NCI-H1694 (cell line): ENCODE measurements around the gene SLC16A5.
A peak's percentile ranks its signal among the peaks of the same experiment; 100 is the strongest.
"Not testable (repeated sequence)": the region's sequence is repeated elsewhere in the genome, so short reads cannot be mapped to it uniquely, and the experiment has no call there.

Experiments
- DNase-seq: peaks from one replicate; lab custom pipeline; 2025; lab: John Stamatoyannopoulos, UW

SLC16A5 gene

DNA sequence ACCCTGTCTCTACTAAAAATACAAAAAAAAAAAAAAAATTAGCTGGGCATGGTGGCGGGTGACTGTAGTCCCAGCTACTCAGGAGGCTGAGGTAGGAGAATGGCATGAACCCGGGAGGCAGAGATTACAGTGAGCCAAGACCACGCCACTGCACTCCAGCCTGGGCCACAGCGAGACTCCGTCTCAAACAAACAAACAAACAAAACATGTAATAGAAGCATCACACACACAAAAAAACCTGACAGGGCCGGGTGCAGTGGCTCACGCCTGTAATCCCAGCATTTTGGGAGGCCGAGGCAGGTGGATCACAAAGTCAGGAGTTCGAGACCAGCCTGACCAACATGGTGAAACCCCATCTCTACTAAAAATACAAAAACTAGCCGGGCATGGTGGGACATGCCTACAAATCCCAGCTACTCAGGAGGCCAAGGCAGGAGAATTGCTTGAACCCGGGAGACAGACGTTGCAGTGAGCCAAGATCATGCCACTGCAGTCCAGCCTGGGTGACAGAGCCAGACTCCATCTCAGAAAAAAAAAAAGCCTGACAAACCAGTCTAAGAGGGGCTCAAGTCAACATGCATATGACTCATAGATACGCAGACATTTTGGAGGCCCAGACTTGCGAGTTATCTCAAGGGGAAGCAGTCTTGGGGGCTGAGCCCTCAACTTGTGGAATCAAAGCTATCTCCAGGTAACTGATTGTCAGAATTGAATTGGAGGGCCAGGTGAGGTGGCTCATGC lies 46.0 kb downstream of the SLC16A5 start:
- DNase-seq, result not testable (repeated sequence)

DNA sequence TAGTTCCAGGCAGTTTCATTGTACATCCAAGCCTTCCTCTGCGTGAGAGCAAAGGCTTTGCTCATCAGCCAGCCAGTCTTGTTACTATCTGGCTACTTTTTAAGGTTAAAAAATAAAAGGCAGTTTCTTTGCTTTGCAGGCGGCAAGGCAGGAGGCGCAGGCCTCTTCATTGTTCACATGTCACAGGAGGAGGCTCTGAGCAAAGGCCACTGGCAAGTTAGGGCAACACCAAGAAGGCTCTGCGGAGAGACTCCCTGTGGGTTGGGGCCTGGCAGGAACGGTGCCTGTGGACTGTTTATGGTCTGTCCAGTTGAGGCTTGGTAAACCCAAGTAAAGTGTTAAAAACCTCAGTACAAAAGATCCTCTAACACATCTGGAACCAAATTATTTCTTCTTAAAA lies 47.7 kb downstream of the SLC16A5 start:
- no peak for DNase-seq

- DNase-seq, result no peak
These were observed 48.2 kb downstream of the SLC16A5 start for GRCh38 chr17:75135946-75136345.

- not testable (repeated sequence) for DNase-seq
These were observed 50.0 kb downstream of the SLC16A5 start for GRCh38 chr17:75137762-75138161.

DNA sequence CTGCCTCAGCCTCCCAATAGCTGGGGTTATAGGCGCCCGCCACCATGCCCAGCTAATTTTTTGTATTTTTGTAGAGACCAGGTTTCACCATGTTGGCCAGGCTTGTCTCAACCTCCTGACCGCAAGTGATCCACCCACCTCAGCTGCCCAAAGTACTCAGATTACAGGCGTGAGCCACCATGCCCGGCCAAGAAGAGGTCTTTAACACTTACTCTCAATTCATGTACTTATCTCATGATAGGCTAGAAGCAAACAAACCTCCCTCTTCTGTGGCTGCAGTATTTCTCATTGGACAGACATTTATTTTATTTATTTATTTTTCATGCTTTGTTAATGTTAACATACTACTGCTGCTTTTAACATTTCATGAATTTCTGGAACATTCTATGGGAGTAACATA lies 50.8 kb downstream of the SLC16A5 start:
- no peak for DNase-seq

GRCh38 chr17:75142236-75142971 lies 54.6 kb downstream of the SLC16A5 start:
- no peak for DNase-seq

GRCh38 chr17:75144816-75145512 lies 57.2 kb downstream of the SLC16A5 start:
- no peak for DNase-seq

DNA sequence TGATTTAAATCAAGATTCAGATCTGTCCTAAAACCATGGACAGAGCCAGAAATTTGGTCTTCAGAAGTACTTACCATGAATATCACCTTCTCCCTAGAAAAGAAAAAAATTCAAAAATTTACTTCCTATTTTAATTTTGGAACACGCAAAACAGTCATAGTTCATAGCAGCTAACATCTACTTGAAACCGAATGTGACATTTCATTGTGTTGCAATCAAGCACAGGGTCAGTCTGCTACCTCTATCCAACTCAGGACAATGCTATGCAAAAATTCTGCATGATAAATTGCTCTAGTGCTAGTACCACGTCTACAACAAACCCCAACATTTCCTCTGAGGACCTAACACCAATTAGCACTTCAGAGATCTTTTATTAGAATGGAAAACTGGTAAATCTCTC lies 58.8 kb downstream of the SLC16A5 start:
- no peak for DNase-seq

- no peak for DNase-seq
These were observed 60.3 kb downstream of the SLC16A5 start for GRCh38 chr17:75147878-75148546.

GRCh38 chr17:75151930-75152329 lies 64.2 kb downstream of the SLC16A5 start:
- no peak for DNase-seq

GRCh38 chr17:75152523-75152921 lies 64.8 kb downstream of the SLC16A5 start:
- no peak for DNase-seq

DNA sequence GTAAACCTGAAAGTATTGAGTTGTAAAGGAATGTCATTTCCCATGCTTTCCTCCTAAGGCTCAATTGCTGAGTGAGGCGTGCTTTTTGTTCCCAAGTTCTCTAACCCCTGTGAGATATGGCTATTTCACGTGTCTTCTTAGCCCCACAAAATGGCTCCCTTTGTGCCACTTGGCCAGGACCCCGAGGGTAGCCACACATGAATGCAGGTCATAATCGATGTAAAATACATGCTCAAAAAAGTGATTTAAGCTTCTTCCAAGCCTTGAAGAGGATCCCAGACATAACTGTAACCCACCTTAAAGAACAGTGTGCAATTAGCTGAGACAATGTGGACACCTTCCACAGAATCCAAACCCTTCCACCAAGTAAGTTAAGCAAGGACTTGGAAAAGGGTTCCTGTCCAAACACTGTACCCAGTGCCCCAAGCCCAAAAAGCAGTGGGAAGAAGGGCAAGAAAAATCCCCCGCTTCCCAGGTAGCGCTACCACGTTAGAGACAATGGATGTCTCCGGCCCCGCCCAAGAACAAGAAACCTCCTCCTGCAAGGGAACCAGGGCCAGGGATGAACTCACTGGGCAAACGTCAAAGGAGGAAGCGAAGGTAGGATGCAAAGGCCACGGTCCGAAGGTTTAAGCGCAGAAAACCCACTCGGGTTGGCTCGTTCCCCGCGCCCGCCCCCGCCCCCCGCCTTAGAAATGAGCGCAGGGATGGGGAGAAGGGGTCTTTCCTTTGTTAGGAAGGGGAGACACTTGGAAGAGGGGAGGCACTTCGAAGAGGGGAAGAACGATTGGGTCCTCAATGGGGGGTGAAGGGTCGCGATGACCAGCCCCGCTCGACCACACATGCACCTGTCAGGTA lies 65.4 kb downstream of the SLC16A5 start:
- DNase-seq, result peak; percentile 32

DNA sequence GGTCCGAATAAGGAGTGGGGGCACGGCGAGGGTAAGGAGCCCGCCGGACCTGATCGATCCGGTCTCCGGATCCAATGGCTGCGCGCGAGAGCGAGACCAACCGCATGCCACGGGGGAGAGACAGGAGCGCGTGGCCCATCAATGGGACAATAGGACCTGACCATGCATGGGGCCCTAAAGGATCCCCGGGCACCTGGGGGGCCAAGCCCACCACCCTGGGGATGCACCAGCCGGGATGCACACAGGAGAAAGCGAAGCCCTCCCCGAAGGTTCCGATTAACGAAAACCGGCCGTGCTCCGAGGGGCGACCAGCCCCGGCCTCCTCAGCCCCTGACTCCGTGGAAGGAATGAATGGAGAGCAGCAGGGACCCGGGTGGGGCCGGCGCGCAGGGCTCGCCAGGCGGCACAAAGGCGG lies 66.0 kb downstream of the SLC16A5 start:
- no peak for DNase-seq

GRCh38 chr17:75154195-75155106 lies 66.7 kb downstream of the SLC16A5 start, which contains the start of gene JPT1:
Gene JPT1 (minus strand): TSS chr17:75154512. CDS start chr17:75154397, 115 bp downstream.
- DNase-seq, result peak; percentile 97

- no peak for DNase-seq
These were observed 67.4 kb downstream of the SLC16A5 start for GRCh38 chr17:75155191-75155601.
